Astrocyte (in vitro differentiated cells and primary cell): ENCODE measurements around the gene CDKAL1. TPM values are rescaled to one million over a fixed set of nuclear protein-coding genes. Genes with fewer than 3 reads are reported as not detected.

Source experiments
- DNase-seq: peaks from one replicate; pipeline ENCODE4 v3.0.0-alpha.2; 2010; ENCODE audit warnings: low read depth
- FAIRE-seq: peaks from 2 replicates; lab custom pipeline; 2011; peaks lifted over from hg19 to GRCh38; lab: Jason Lieb, UNC
- H2AFZ ChIP-seq: 2 replicates; pipeline ENCODE4 v1.6.0; 2012; ENCODE audit warnings: low read depth, low read length, inconsistent platforms
- H3K27ac ChIP-seq: 2 replicates; pipeline ENCODE4 v1.5.1; 2011; ENCODE audit warnings: low read depth, low read length, inconsistent platforms
- H3K27me3 ChIP-seq: 2 replicates; pipeline ENCODE4 v1.6.0; 2011; ENCODE audit warnings: low read length, inconsistent platforms; ENCODE audit not compliant: insufficient read depth
- H3K36me3 ChIP-seq: 2 replicates; pipeline ENCODE4 v1.5.1; 2011; ENCODE audit warnings: low read length, inconsistent platforms; ENCODE audit not compliant: insufficient read depth
- H3K4me1 ChIP-seq: 2 replicates; pipeline ENCODE4 v1.5.1; 2011; ENCODE audit warnings: low read length, inconsistent platforms; ENCODE audit not compliant: insufficient read depth
- H3K4me2 ChIP-seq: 2 replicates; pipeline ENCODE4 v1.6.0; 2012; ENCODE audit warnings: low read length, inconsistent platforms
- H3K4me3 ChIP-seq: 2 replicates; pipeline ENCODE4 v1.5.1; 2011; ENCODE audit warnings: low read depth, mild to moderate bottlenecking, low read length, inconsistent platforms; ENCODE audit not compliant: insufficient read depth
- H3K79me2 ChIP-seq: 2 replicates; pipeline ENCODE4 v1.6.0; 2012; ENCODE audit warnings: mild to moderate bottlenecking, low read length, inconsistent platforms; ENCODE audit not compliant: insufficient read depth
- H3K9ac ChIP-seq: 2 replicates; pipeline ENCODE4 v1.6.0; 2012; ENCODE audit warnings: mild to moderate bottlenecking, low read length, inconsistent platforms
- H3K9me3 ChIP-seq: 2 replicates; pipeline ENCODE4 v1.5.1; 2012; ENCODE audit warnings: low read depth, mild to moderate bottlenecking, low read length, inconsistent platforms; ENCODE audit not compliant: insufficient read depth
- H4K20me1 ChIP-seq: 2 replicates; pipeline ENCODE4 v1.6.0; 2012; ENCODE audit warnings: low read length, inconsistent platforms; ENCODE audit not compliant: insufficient read depth
- H3K27ac Mint-ChIP-seq: one replicate; pipeline ENCODE4 v1.8.0; 2021; ENCODE audit warnings: mild to moderate bottlenecking, mixed read lengths; ENCODE audit not compliant: unreplicated experiment
- H3K27me3 Mint-ChIP-seq: one replicate; pipeline ENCODE4 v1.8.0; 2021; ENCODE audit warnings: low read depth, mixed read lengths; ENCODE audit not compliant: unreplicated experiment
- H3K36me3 Mint-ChIP-seq: one replicate; pipeline ENCODE4 v1.8.0; 2021; ENCODE audit warnings: low read depth, mixed read lengths; ENCODE audit not compliant: unreplicated experiment
- H3K4me1 Mint-ChIP-seq: one replicate; pipeline ENCODE4 v1.8.0; 2021; ENCODE audit warnings: low read depth, mixed read lengths; ENCODE audit not compliant: unreplicated experiment
- H3K4me3 Mint-ChIP-seq: one replicate; pipeline ENCODE4 v1.8.0; 2021; ENCODE audit warnings: mild to moderate bottlenecking, moderate library complexity, mixed read lengths; ENCODE audit not compliant: unreplicated experiment
- H3K9me3 Mint-ChIP-seq: one replicate; pipeline ENCODE4 v1.8.0; 2021; ENCODE audit warnings: mild to moderate bottlenecking, mixed read lengths; ENCODE audit not compliant: unreplicated experiment
- CTCF ChIP-seq: IDR thresholded peaks from 2 replicates; pipeline ENCODE4 v1.5.1; 2011; ENCODE audit warnings: low read depth, mild to moderate bottlenecking, inconsistent platforms, low read length, moderate library complexity; ENCODE audit not compliant: insufficient read depth
- EZH2 ChIP-seq: IDR thresholded peaks from 2 replicates; pipeline ENCODE4 v1.6.1; 2012; ENCODE audit warnings: mild to moderate bottlenecking, low read length, inconsistent platforms; ENCODE audit not compliant: insufficient read depth
- total RNA-seq: library from RNA; stranded (reverse); gene quantifications from 2 replicates; pipeline ENCODE4 v1.2.1, GENCODE V29; 2021

CDKAL1 gene
- total RNA-seq, 1 donor from 2014 or later, result 13.7 TPM

- Mint-ChIP-seq H3K9me3 (peaks cover 4% of the 10 kb centered on the region), H3K4me3 (no peak overlapping the region), H3K27me3 (no peaks in the 10 kb centered on the region), H3K4me1 (no peaks in the 10 kb centered on the region), H3K27ac (no peak overlapping the region), H3K36me3 (no peaks in the 10 kb centered on the region)
- H2AFZ ChIP-seq, result no peak overlapping the region
- H3K9ac ChIP-seq, result no peak overlapping the region
- H3K79me2 ChIP-seq, result no peaks in the 10 kb centered on the region
- H3K9me3 ChIP-seq, result no peaks in the 10 kb centered on the region
- no peak overlapping the region for H3K4me3 ChIP-seq
- no peaks in the 10 kb centered on the region for H3K27me3 ChIP-seq
- no peaks in the 10 kb centered on the region for H3K4me1 ChIP-seq
- no peak for TF ChIP-seq EZH2
- no peak for TF ChIP-seq CTCF
- no peaks in the 10 kb centered on the region for H4K20me1 ChIP-seq
- FAIRE-seq, result no peak
- no peak overlapping the region for H3K27ac ChIP-seq
- H3K4me2 ChIP-seq, result no peak overlapping the region
- H3K36me3 ChIP-seq, result no peaks in the 10 kb centered on the region
- DNase-seq, result no peak
Observed at GRCh38 chr6:20946890-20947289, 412.6 kb downstream of the CDKAL1 start.

GRCh38 chr6:20947977-20948376, 413.7 kb downstream of the CDKAL1 start:
- H3K4me1 Mint-ChIP-seq, result peaks cover 5% of the 10 kb centered on the region
- no peak for TF ChIP-seq CTCF
- TF ChIP-seq EZH2, result no peak
- no peaks in the 10 kb centered on the region for H3K36me3 Mint-ChIP-seq
- H2AFZ ChIP-seq, result no peak overlapping the region
- no peaks in the 10 kb centered on the region for H3K36me3 ChIP-seq
- H3K9me3 ChIP-seq, result no peaks in the 10 kb centered on the region
- DNase-seq, result no peak
- no peak overlapping the region for H3K27ac ChIP-seq
- no peak overlapping the region for H3K27ac Mint-ChIP-seq
- no peaks in the 10 kb centered on the region for H3K79me2 ChIP-seq
- peaks cover 7% of the 10 kb centered on the region for H3K4me1 ChIP-seq
- no peak overlapping the region for H3K9ac ChIP-seq
- no peak overlapping the region for H3K4me3 ChIP-seq
- H3K27me3 ChIP-seq, result no peaks in the 10 kb centered on the region
- H3K4me2 ChIP-seq, result no peak overlapping the region
- H3K4me3 Mint-ChIP-seq, result no peak overlapping the region
- H3K9me3 Mint-ChIP-seq, result peaks cover 6% of the 10 kb centered on the region
- no peaks in the 10 kb centered on the region for H3K27me3 Mint-ChIP-seq
- H4K20me1 ChIP-seq, result no peaks in the 10 kb centered on the region
- FAIRE-seq, result no peak

GRCh38 chr6:20948556-20948955, 414.3 kb downstream of the CDKAL1 start:
- H3K4me1 Mint-ChIP-seq, result peaks cover 7% of the 10 kb centered on the region
- Histone ChIP-seq H2AFZ (no peak overlapping the region), H3K4me2 (no peak overlapping the region), H3K9ac (no peak overlapping the region), H3K4me3 (no peak overlapping the region), H3K4me1 (peaks cover 7% of the 10 kb centered on the region), H3K27me3 (no peaks in the 10 kb centered on the region), H3K79me2 (no peaks in the 10 kb centered on the region), H3K9me3 (no peaks in the 10 kb centered on the region), H3K27ac (no peak overlapping the region), H4K20me1 (no peaks in the 10 kb centered on the region), H3K36me3 (no peaks in the 10 kb centered on the region)
- peaks cover 3% of the 10 kb centered on the region for H3K9me3 Mint-ChIP-seq
- no peak for FAIRE-seq
- H3K36me3 Mint-ChIP-seq, result no peaks in the 10 kb centered on the region
- no peak overlapping the region for H3K27ac Mint-ChIP-seq
- no peak for DNase-seq
- no peak overlapping the region for H3K4me3 Mint-ChIP-seq
- no peak for TF ChIP-seq EZH2
- TF ChIP-seq CTCF, result no peak
- H3K27me3 Mint-ChIP-seq, result no peaks in the 10 kb centered on the region
